Liver (tissue), 3 donors: Measurements from ENCODE around the gene RB1.

Source experiments
- CTCF ChIP-seq: fragments of 150-350 bp; IDR thresholded peaks from 2 replicates; pipeline ENCODE4 v1.5.1; 2017; ENCODE audit warnings: improper control_type of control experiment, low read depth, low read length; ENCODE audit not compliant: missing input control
- EGR1 ChIP-seq, 2 donors: IDR thresholded peaks; 2 replicates each; pipeline ENCODE4 v1.6.1; 2016 to 2018; ENCODE audit warnings: antibody characterized with exemption in 2 of 2, low read depth in 2 of 2
- FOXA2 ChIP-seq: IDR thresholded peaks from 2 replicates; pipeline ENCODE4 v1.6.1; 2016; ENCODE audit warnings: antibody characterized with exemption
- GABPA ChIP-seq, 2 donors: IDR thresholded peaks in 1 of 2; conservative IDR thresholded peaks in 1 of 2; 2 replicates each; pipeline ENCODE4 v1.6.1; 2016; ENCODE audit warnings: antibody characterized with exemption in 2 of 2, mild to moderate bottlenecking in 1 of 2, moderate library complexity in 1 of 2
- MAX ChIP-seq: IDR thresholded peaks from 2 replicates; pipeline ENCODE4 v1.6.1; 2016; ENCODE audit warnings: antibody characterized with exemption
- NR2F2 ChIP-seq: IDR thresholded peaks from 2 replicates; pipeline ENCODE4 v1.6.1; 2016; ENCODE audit warnings: antibody characterized with exemption
- RXRA ChIP-seq, 2 donors: IDR thresholded peaks; 2 replicates each; pipeline ENCODE4 v1.6.1; 2017 to 2018; ENCODE audit warnings: antibody characterized with exemption in 2 of 2, mild to moderate bottlenecking in 1 of 2
- SP1 ChIP-seq: IDR thresholded peaks from 2 replicates; pipeline ENCODE4 v1.6.1; 2018; ENCODE audit warnings: antibody characterized with exemption, mild to moderate bottlenecking
- TAF1 ChIP-seq: conservative IDR thresholded peaks from 2 replicates; pipeline ENCODE4 v1.6.1; 2016; ENCODE audit warnings: antibody characterized with exemption, mild to moderate bottlenecking
- YY1 ChIP-seq: IDR thresholded peaks from 2 replicates; pipeline ENCODE4 v1.6.1; 2016; ENCODE audit warnings: antibody characterized with exemption, mild to moderate bottlenecking
- TF ChIP-seq, protein P1 (sequence below): IDR thresholded peaks from 2 replicates; pipeline ENCODE4 v1.6.1; 2016; ENCODE audit warnings: antibody characterized with exemption, mild to moderate bottlenecking
- TF ChIP-seq, protein P2 (sequence below): IDR thresholded peaks from 2 replicates; pipeline ENCODE4 v1.6.1; 2016; ENCODE audit warnings: antibody characterized with exemption
- TF ChIP-seq, protein P3 (sequence below): IDR thresholded peaks from 2 replicates; pipeline ENCODE4 v1.6.1; 2016; ENCODE audit warnings: antibody characterized with exemption
- donor health status: healthy.
- donor health status: healthy.

DNA sequence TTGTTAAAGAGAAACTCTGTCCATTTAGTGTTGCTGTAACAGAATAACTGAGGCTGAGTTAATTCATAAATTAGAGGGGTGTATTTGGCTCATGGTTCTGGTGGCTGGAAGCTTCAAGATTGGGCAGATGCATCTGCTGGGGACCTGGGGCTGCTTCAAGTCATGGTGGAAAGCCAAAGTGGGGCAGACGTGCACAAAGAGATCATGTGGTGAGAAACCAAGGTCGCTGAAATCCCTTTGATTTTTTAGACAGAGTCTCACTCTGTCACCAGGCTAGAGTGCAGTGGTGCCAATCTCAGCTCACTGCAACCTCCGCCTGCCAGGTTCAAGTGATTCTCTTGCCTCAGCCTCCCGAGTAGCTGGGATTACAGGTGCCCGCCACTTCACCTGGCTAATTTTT is 183.3 kb downstream of the RB1 start:
- TF ChIP-seq CTCF (no peak), RXRA (IDR thresholded peaks at IDR 0.05) (no peak), MAX (no peak), EGR1 (IDR thresholded peaks at IDR 0.05; ENCODE audit: low read depth in 2 of 2) (no peak), GABPA (IDR thresholded peaks at IDR 0.05 in 1 of 2, conservative IDR thresholded peaks at IDR 0.05 in 1 of 2) (no peak), TAF1 (no peak), NR2F2 (no peak), YY1 (no peak), SP1 (no peak), FOXA2 (no peak)
- TF ChIP-seq, protein P1, sequence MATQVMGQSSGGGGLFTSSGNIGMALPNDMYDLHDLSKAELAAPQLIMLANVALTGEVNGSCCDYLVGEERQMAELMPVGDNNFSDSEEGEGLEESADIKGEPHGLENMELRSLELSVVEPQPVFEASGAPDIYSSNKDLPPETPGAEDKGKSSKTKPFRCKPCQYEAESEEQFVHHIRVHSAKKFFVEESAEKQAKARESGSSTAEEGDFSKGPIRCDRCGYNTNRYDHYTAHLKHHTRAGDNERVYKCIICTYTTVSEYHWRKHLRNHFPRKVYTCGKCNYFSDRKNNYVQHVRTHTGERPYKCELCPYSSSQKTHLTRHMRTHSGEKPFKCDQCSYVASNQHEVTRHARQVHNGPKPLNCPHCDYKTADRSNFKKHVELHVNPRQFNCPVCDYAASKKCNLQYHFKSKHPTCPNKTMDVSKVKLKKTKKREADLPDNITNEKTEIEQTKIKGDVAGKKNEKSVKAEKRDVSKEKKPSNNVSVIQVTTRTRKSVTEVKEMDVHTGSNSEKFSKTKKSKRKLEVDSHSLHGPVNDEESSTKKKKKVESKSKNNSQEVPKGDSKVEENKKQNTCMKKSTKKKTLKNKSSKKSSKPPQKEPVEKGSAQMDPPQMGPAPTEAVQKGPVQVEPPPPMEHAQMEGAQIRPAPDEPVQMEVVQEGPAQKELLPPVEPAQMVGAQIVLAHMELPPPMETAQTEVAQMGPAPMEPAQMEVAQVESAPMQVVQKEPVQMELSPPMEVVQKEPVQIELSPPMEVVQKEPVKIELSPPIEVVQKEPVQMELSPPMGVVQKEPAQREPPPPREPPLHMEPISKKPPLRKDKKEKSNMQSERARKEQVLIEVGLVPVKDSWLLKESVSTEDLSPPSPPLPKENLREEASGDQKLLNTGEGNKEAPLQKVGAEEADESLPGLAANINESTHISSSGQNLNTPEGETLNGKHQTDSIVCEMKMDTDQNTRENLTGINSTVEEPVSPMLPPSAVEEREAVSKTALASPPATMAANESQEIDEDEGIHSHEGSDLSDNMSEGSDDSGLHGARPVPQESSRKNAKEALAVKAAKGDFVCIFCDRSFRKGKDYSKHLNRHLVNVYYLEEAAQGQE: no peak
- TF ChIP-seq, protein P2, sequence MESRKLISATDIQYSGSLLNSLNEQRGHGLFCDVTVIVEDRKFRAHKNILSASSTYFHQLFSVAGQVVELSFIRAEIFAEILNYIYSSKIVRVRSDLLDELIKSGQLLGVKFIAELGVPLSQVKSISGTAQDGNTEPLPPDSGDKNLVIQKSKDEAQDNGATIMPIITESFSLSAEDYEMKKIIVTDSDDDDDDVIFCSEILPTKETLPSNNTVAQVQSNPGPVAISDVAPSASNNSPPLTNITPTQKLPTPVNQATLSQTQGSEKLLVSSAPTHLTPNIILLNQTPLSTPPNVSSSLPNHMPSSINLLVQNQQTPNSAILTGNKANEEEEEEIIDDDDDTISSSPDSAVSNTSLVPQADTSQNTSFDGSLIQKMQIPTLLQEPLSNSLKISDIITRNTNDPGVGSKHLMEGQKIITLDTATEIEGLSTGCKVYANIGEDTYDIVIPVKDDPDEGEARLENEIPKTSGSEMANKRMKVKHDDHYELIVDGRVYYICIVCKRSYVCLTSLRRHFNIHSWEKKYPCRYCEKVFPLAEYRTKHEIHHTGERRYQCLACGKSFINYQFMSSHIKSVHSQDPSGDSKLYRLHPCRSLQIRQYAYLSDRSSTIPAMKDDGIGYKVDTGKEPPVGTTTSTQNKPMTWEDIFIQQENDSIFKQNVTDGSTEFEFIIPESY: no peak
- TF ChIP-seq, protein P3, sequence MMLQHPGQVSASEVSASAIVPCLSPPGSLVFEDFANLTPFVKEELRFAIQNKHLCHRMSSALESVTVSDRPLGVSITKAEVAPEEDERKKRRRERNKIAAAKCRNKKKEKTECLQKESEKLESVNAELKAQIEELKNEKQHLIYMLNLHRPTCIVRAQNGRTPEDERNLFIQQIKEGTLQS: no peak
